Trophoblast cell (in vitro differentiated cells and primary cell): ENCODE data around the gene FCHO1. TPM values are rescaled to one million over a fixed set of nuclear protein-coding genes. Genes with fewer than 3 reads are reported as not detected.

Experiments
- DNase-seq, 2 donors: peaks; one replicate each; pipeline ENCODE4 v3.0.0-alpha.2; 2016
- H2AFZ ChIP-seq: 2 replicates; pipeline ENCODE4 v1.6.1; 2013; ENCODE audit warnings: low read length, moderate library complexity, mild to moderate bottlenecking; ENCODE audit not compliant: insufficient read depth, poor library complexity
- H2AK5ac ChIP-seq: 2 replicates; pipeline ENCODE4 v1.6.1; 2013; ENCODE audit warnings: mild to moderate bottlenecking, low read length
- H2BK120ac ChIP-seq: 2 replicates; pipeline ENCODE4 v1.6.1; 2013; ENCODE audit warnings: low read length, mild to moderate bottlenecking, moderate library complexity; ENCODE audit not compliant: insufficient read depth, poor library complexity
- H2BK12ac ChIP-seq: 2 replicates; pipeline ENCODE4 v1.6.1; 2013; ENCODE audit warnings: mild to moderate bottlenecking, low read length, moderate library complexity
- H2BK5ac ChIP-seq: 2 replicates; pipeline ENCODE4 v1.6.1; 2013; ENCODE audit warnings: low read length, low read depth, moderate library complexity, mild to moderate bottlenecking; ENCODE audit not compliant: poor library complexity
- H3K14ac ChIP-seq: 2 replicates; pipeline ENCODE4 v1.6.1; 2013; ENCODE audit warnings: mild to moderate bottlenecking, low read length
- H3K18ac ChIP-seq: 2 replicates; pipeline ENCODE4 v1.6.1; 2013; ENCODE audit warnings: mild to moderate bottlenecking, low read length
- H3K23ac ChIP-seq: 2 replicates; pipeline ENCODE4 v1.6.1; 2013; ENCODE audit warnings: low read length
- H3K27ac ChIP-seq: 2 replicates; pipeline ENCODE4 v1.5.1; 2013; ENCODE audit warnings: low read depth, mild to moderate bottlenecking, inconsistent platforms, low read length, moderate library complexity
- H3K27me3 ChIP-seq: 2 replicates; pipeline ENCODE4 v1.6.1; 2013; ENCODE audit warnings: inconsistent platforms, mild to moderate bottlenecking, low read length, moderate library complexity; ENCODE audit not compliant: insufficient read depth
- H3K36me3 ChIP-seq, 2 experiments: 1 replicate in 1 of 2; 2 replicates in 1 of 2; pipeline ENCODE4 v1.6.1; 2013; ENCODE audit warnings: low read length in 2 of 2, mild to moderate bottlenecking in 2 of 2, moderate library complexity in 1 of 2; ENCODE audit not compliant: insufficient read depth in 2 of 2, control insufficient read depth in 1 of 2
- H3K4ac ChIP-seq: 2 replicates; pipeline ENCODE4 v1.6.1; 2013; ENCODE audit warnings: low read depth, mild to moderate bottlenecking, low read length, moderate library complexity
- H3K4me1 ChIP-seq, 2 experiments: 1 replicate in 1 of 2; 2 replicates in 1 of 2; pipeline ENCODE4 v1.6.1; 2013; ENCODE audit warnings: low read length in 2 of 2, mild to moderate bottlenecking in 2 of 2, moderate library complexity in 1 of 2; ENCODE audit not compliant: insufficient read depth in 2 of 2, control insufficient read depth in 1 of 2
- H3K4me2 ChIP-seq: 2 replicates; pipeline ENCODE4 v1.6.1; 2013; ENCODE audit warnings: inconsistent platforms, mild to moderate bottlenecking, low read length, moderate library complexity
- H3K4me3 ChIP-seq: 2 replicates; pipeline ENCODE4 v1.5.1; 2013; ENCODE audit warnings: mild to moderate bottlenecking, low read depth, low read length, inconsistent platforms
- H3K79me1 ChIP-seq: one replicate; pipeline ENCODE4 v1.6.1; 2013; ENCODE audit warnings: low read length
- H3K79me2 ChIP-seq: 2 replicates; pipeline ENCODE4 v1.6.1; 2013; ENCODE audit warnings: low read length, mild to moderate bottlenecking; ENCODE audit not compliant: control insufficient read depth, insufficient read depth, poor library complexity
- H3K9ac ChIP-seq: 2 replicates; pipeline ENCODE4 v1.6.1; 2013; ENCODE audit warnings: mild to moderate bottlenecking, low read length
- H3K9me3 ChIP-seq: 2 replicates; pipeline ENCODE4 v1.6.1; 2013; ENCODE audit warnings: low read depth, mild to moderate bottlenecking, control low read depth, inconsistent platforms, low read length; ENCODE audit not compliant: insufficient read depth
- H4K12ac ChIP-seq: 2 replicates; pipeline ENCODE4 v1.6.1; 2013; ENCODE audit warnings: low read depth, mild to moderate bottlenecking, low read length, moderate library complexity
- H4K8ac ChIP-seq: 2 replicates; pipeline ENCODE4 v1.6.1; 2013; ENCODE audit warnings: low read depth, mild to moderate bottlenecking, low read length, moderate library complexity
- H4K91ac ChIP-seq: one replicate; pipeline ENCODE4 v1.6.1; 2013; ENCODE audit warnings: low read depth, mild to moderate bottlenecking, low read length, moderate library complexity
- WGBS: extraction: QIAGEN DNeasy Blood & Tissue Kit; methylation state at CpG from one replicate; pipeline ENCODE4 v1.1.7; 2013; ENCODE audit warnings: missing lambda C conversion rate; ENCODE audit not compliant: insufficient read length, insufficient coverage; ENCODE audit errors: extremely low coverage; 5-methylcytosine and 5-hydroxymethylcytosine counted together
- polyA plus RNA-seq: library from polyadenylated mRNA; stranded (reverse); fragments of 200-250 nt; gene quantifications from 2 replicates; pipeline ENCODE4 v1.2.3, GENCODE V29; 2013

Gene FCHO1
- 0.88 and 0.90 TPM in 2 replicates for polyA plus RNA-seq

- Histone ChIP-seq H3K14ac (no peak within 1 kb of the TSS), H3K4me1 (peaks cover 5 to 6% of the 10 kb centered on the region in 2 experiments), H3K79me1 (no peaks in the 10 kb centered on the region), H3K4me3 (no peak within 1 kb of the TSS), H3K9ac (no peak within 1 kb of the TSS), H4K91ac (no peak within 1 kb of the TSS), H4K8ac (no peak within 1 kb of the TSS), H3K36me3 (no peaks in the 10 kb centered on the region), H3K27me3 (no peaks in the 10 kb centered on the region), H3K4ac (no peak within 1 kb of the TSS), H2AFZ (no peak within 1 kb of the TSS), H2BK5ac (no peak within 1 kb of the TSS), H2BK120ac (no peak within 1 kb of the TSS), H3K18ac (no peak within 1 kb of the TSS), H2BK12ac (no peak within 1 kb of the TSS), H3K9me3 (peaks cover 4% of the 10 kb centered on the region), H4K12ac (no peak within 1 kb of the TSS), H3K79me2 (no peaks in the 10 kb centered on the region), H2AK5ac (no peak within 1 kb of the TSS), H3K23ac (no peak within 1 kb of the TSS), H3K4me2 (no peak within 1 kb of the TSS), H3K27ac (no peak within 1 kb of the TSS)
- WGBS: no CpG with 5 or more reads among the region's 28 CpGs
- no peak for DNase-seq
These were observed at the start of gene FCHO1 for GRCh38 chr19:17751103-17751911. Gene FCHO1 (plus strand): TSS chr19:17751477. CDS start chr19:17755165, 3,688 bp downstream.

- no peak overlapping the region for H3K4ac ChIP-seq
- H3K14ac ChIP-seq: no peak overlapping the region
- H3K23ac ChIP-seq: no peak overlapping the region
- H4K12ac ChIP-seq: no peak overlapping the region
- no peaks in the 10 kb centered on the region for H3K27me3 ChIP-seq
- H3K4me1 ChIP-seq: no peaks in the 10 kb centered on the region
- no peak overlapping the region for H4K91ac ChIP-seq
- no peak overlapping the region for H2AK5ac ChIP-seq
- no peaks in the 10 kb centered on the region for H3K79me1 ChIP-seq
- no CpG with 5 or more reads among the region's 11 CpGs for WGBS
- DNase-seq: peak; percentile 51 to 71
- no peak overlapping the region for H4K8ac ChIP-seq
- no peak overlapping the region for H3K18ac ChIP-seq
- no peaks in the 10 kb centered on the region for H3K36me3 ChIP-seq
- no peak overlapping the region for H2BK5ac ChIP-seq
- H3K4me3 ChIP-seq: no peak overlapping the region
- peaks cover 3% of the 10 kb centered on the region for H3K9me3 ChIP-seq
- H3K27ac ChIP-seq: no peak overlapping the region
- no peak overlapping the region for H2AFZ ChIP-seq
- no peak overlapping the region for H2BK12ac ChIP-seq
- no peak overlapping the region for H2BK120ac ChIP-seq
- H3K79me2 ChIP-seq: no peaks in the 10 kb centered on the region
- H3K9ac ChIP-seq: no peak overlapping the region
- no peak overlapping the region for H3K4me2 ChIP-seq
These were observed 47.3 kb upstream of the FCHO1 start for GRCh38 chr19:17703824-17704463.

- H3K27me3 ChIP-seq: no peaks in the 10 kb centered on the region
- no peak overlapping the region for H4K8ac ChIP-seq
- no peaks in the 10 kb centered on the region for H3K79me1 ChIP-seq
- no peak overlapping the region for H2BK120ac ChIP-seq
- H3K9ac ChIP-seq: no peak overlapping the region
- H2BK12ac ChIP-seq: no peak overlapping the region
- H2AFZ ChIP-seq: no peak overlapping the region
- H3K4me2 ChIP-seq: no peak overlapping the region
- H3K4ac ChIP-seq: no peak overlapping the region
- no peak overlapping the region for H3K18ac ChIP-seq
- H3K79me2 ChIP-seq: no peaks in the 10 kb centered on the region
- H3K9me3 ChIP-seq: peaks cover 3% of the 10 kb centered on the region
- H2BK5ac ChIP-seq: no peak overlapping the region
- H2AK5ac ChIP-seq: no peak overlapping the region
- H3K4me1 ChIP-seq: peaks cover 3% of the 10 kb centered on the region in 2 experiments
- no peak overlapping the region for H3K14ac ChIP-seq
- no peak overlapping the region for H3K23ac ChIP-seq
- H3K36me3 ChIP-seq: no peaks in the 10 kb centered on the region
- H4K91ac ChIP-seq: no peak overlapping the region
- no peak overlapping the region for H3K4me3 ChIP-seq
- H4K12ac ChIP-seq: no peak overlapping the region
- peak in 1 of 2 donors; percentile 34 for DNase-seq
- WGBS: no CpG with 5 or more reads among the region's 17 CpGs
- H3K27ac ChIP-seq: no peak overlapping the region
These were observed 44.5 kb upstream of the FCHO1 start for GRCh38 chr19:17706750-17707181.

- WGBS: no CpG with 5 or more reads among the region's 6 CpGs
- no peak overlapping the region for H3K18ac ChIP-seq
- no peak overlapping the region for H3K4me3 ChIP-seq
- H4K8ac ChIP-seq: no peak overlapping the region
- peak overlapping the region; percentile 36 for H3K4me2 ChIP-seq
- H2BK5ac ChIP-seq: peak overlapping the region; percentile 84
- peaks cover 5 to 6% of the 10 kb centered on the region in 2 experiments for H3K4me1 ChIP-seq
- no peak overlapping the region for H2AFZ ChIP-seq
- peak overlapping the region; percentile 74 for H3K27ac ChIP-seq
- H4K91ac ChIP-seq: peak overlapping the region; percentile 56
- H2AK5ac ChIP-seq: no peak overlapping the region
- H4K12ac ChIP-seq: peak overlapping the region; percentile 37
- no peaks in the 10 kb centered on the region for H3K79me1 ChIP-seq
- H3K27me3 ChIP-seq: no peaks in the 10 kb centered on the region
- peak; percentile 86 to 96 for DNase-seq
- no peak overlapping the region for H3K23ac ChIP-seq
- peak overlapping the region; percentile 52 for H2BK120ac ChIP-seq
- H3K14ac ChIP-seq: no peak overlapping the region
- H3K36me3 ChIP-seq: no peaks in the 10 kb centered on the region
- no peaks in the 10 kb centered on the region for H3K9me3 ChIP-seq
- no peak overlapping the region for H2BK12ac ChIP-seq
- no peaks in the 10 kb centered on the region for H3K79me2 ChIP-seq
- no peak overlapping the region for H3K4ac ChIP-seq
- H3K9ac ChIP-seq: no peak overlapping the region
These were observed 39.4 kb upstream of the FCHO1 start for GRCh38 chr19:17711851-17712250.
